Raji (cell line): Measurements from ENCODE around the gene ZBTB9.

Source experiments
- POLR2A ChIP-seq: IDR thresholded peaks from 2 replicates; pipeline ENCODE4 v1.6.1; 2011; ENCODE audit warnings: low read depth, low read length, control low read depth; ENCODE audit not compliant: insufficient read depth

The ZBTB9 gene

GRCh38 chr6:33466075-33466735 is 11.8 kb downstream of the ZBTB9 start:
- TF ChIP-seq POLR2A: no peak

DNA sequence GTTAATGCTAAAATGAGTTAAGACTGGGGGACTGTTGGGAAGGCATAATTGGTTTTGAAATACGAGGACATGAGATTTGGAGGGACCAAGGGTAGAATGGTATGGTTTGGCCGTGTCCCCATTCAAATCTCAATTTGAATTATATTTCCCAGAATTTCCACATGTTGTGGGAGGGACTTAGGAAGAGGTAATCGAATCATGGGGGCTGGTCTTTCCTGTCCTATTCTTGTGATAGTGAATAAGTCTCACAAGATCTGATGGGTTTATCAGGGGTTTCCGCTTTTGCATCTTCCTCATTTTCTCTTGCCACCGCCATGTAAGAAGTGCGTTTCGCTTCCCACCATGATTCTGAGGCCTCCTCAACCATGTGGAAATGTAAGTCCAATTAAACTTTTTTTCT is 12.7 kb downstream of the ZBTB9 start:
- no peak for TF ChIP-seq POLR2A

GRCh38 chr6:33469661-33470060 is 15.3 kb downstream of the ZBTB9 start:
- TF ChIP-seq POLR2A: no peak

DNA sequence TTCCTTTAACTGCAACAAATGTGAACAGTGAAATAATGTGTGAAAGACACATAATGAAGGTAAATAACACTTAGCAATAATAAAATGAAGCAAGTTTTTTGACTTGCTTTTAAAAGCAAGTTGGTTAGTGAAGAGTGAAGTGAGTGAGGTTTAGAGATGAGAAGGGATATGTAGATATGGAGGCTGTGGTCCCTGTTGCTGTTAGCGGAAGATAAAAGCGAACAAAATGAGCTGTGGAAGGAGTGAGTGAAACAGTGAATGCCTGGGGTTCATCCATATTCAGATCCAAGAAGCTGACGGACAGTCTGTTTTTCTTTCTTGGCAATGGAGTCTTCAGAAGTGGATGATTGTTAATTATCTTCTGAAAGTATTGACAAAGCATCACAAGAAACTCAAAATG is 23.5 kb downstream of the ZBTB9 start:
- TF ChIP-seq POLR2A: no peak

GRCh38 chr6:33481192-33481591 is 26.8 kb downstream of the ZBTB9 start:
- no peak for TF ChIP-seq POLR2A

DNA sequence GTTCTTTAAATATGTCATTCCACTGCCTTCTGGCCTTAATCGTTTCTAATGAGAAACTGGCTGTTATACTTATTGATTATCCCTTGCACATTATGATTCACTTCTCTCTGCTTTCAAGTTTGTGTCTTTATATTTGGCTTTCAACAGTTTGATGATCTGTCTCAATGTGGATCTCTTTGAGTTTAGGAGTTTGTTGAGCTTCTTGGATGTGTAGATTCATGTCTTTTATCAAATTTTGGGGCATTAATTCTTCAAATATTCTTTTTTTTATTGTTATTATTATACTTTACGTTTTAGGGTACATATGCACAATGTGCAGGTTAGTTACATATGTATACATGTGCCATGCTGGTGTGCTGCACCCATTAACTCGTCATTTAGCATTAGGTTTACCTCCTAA is 29.3 kb downstream of the ZBTB9 start:
- no peak for TF ChIP-seq POLR2A

- TF ChIP-seq POLR2A: no peak
Observed at GRCh38 chr6:33488339-33488738, 34.0 kb downstream of the ZBTB9 start.

DNA sequence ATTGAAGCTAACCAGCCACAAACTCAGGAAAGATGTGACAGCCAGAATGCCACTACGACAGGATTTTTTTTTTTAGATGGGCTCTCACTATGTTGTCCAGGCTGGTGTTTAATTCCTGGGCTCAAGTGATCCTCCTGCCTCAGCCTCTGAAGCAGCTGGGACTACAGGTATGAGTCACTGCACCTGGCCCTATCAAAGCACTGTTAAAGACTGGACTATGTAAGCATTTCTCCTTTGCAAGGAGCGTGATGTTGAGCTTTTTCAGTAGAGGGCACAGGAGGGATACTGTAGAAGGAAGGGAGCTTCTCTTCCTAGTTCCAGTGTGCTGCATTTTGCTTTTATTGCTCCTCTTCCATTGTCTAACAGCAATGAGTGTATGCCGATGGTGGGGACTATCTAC is 35.8 kb downstream of the ZBTB9 start:
- TF ChIP-seq POLR2A: no peak

- TF ChIP-seq POLR2A: no peak
Observed at GRCh38 chr6:33490621-33491020, 36.2 kb downstream of the ZBTB9 start.

GRCh38 chr6:33492093-33492492 is 37.7 kb downstream of the ZBTB9 start:
- no peak for TF ChIP-seq POLR2A

GRCh38 chr6:33497157-33497556 is 42.8 kb downstream of the ZBTB9 start:
- TF ChIP-seq POLR2A: no peak

- no peak for TF ChIP-seq POLR2A
Observed at GRCh38 chr6:33502486-33502885, 48.1 kb downstream of the ZBTB9 start.

GRCh38 chr6:33504486-33504885 is 50.1 kb downstream of the ZBTB9 start:
- no peak for TF ChIP-seq POLR2A

DNA sequence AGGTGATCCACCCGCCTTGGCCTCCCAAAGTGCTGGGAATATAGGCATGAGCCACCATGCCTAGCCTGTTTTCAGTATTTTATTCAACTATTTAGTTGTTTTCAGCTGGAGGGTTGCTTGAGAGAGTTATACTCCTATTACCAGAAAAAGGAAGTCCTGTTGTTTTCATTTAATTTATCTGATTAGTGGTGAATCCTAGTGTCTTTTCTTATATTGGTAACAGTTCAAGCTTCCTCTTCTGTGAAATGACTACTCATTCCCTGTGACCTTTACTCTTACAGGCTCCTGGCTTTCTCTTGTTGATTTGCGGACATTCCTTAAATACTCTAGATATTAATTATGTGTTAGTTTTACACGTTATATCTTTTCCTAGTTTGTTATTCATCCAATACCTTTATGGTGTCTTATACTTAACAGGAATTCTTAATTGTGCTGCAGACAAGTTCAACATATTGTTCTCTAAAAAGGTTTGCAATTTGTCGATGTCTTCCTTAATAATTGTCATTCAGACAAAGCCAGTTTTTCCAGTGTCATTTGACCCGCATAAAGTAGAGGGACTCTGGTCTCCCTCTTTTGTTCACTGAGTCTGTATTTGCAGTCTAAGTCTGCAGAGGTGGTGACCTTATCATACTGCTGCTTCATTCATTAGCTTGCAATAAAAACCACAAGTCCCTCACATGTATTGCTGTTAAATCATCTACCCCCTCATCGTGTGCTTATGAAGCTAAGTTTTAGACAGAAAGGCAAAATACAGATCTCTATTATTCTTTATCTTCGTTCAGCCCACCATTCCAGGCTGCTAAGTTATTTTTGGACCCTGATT is 51.4 kb downstream of the ZBTB9 start:
- no peak for TF ChIP-seq POLR2A
